HepG2 (cell line): Measurements from ENCODE around the gene DDX54. TPM values are rescaled to one million over a fixed set of nuclear protein-coding genes. Genes with fewer than 3 reads are reported as not detected.

ENCODE experiments used
- ATAC-seq: fragments of 200-7000 bp; cut with Tn5 transposase; 3 replicates; pipeline ENCODE4 v1.9.1; 2020; ENCODE audit warnings: mild to moderate bottlenecking, moderate library complexity
- BruUV-seq: library from RNA; stranded (reverse); fragments of 400-500 nt; replicated peaks from 2 replicates; lab custom pipeline; 2021; lab: Mats Ljungman, UMichigan
- CTCF ChIA-PET: fragments of 300-600 bp; formaldehyde crosslinking; extraction: SDS; loops from one replicate; lab custom pipeline; 2021; ENCODE audit warnings: low total read pairs, inconsistent platforms, low intra/inter-chr PET ratio; lab: Yijun Ruan, JAX
- POLR2A ChIA-PET: fragments of 350-600 bp; sonication (Branson Sonifier 250); formaldehyde crosslinking; loops from one replicate; lab custom pipeline; 2020; ENCODE audit warnings: antibody characterized with exemption, inconsistent platforms; lab: Yijun Ruan, JAX
- DNase-seq: peaks from one replicate; pipeline ENCODE4 v3.0.0-alpha.2; 2015; ENCODE audit warnings: low spot score
- FAIRE-seq: peaks from 3 replicates; lab custom pipeline; 2011; peaks lifted over from hg19 to GRCh38; lab: Jason Lieb, UNC
- H2AFZ ChIP-seq: one replicate; pipeline ENCODE4 v1.6.1; 2011; ENCODE audit warnings: low read length, inconsistent platforms
- H3K27ac ChIP-seq: fragments of 300-600 bp; 3 replicates; pipeline ENCODE4 v1.8.0; 2011; ENCODE audit warnings: mixed run types, mild to moderate bottlenecking, mixed read lengths, low read length, inconsistent platforms; ENCODE audit not compliant: insufficient read depth; ENCODE audit errors: extremely low read length
- H3K27me3 ChIP-seq, 2 experiments: fragments of 200-600 bp in 1 of 2; 2 replicates in 1 of 2; 3 replicates in 1 of 2; pipeline versions ENCODE4 v1.6.0 to v1.8.0; 2011; ENCODE audit warnings: low read length in 2 of 2, mild to moderate bottlenecking in 2 of 2, moderate library complexity in 2 of 2, inconsistent platforms in 1 of 2; ENCODE audit not compliant: insufficient read depth in 2 of 2, control insufficient read depth in 1 of 2
- H3K36me3 ChIP-seq, 2 experiments: fragments of 200-600 bp in 1 of 2; replicated peaks in 1 of 2; 2 replicates in 1 of 2; 3 replicates in 1 of 2; pipeline versions ENCODE4 v1.5.1 to v1.8.0; 2011; ENCODE audit warnings: low read length in 2 of 2, inconsistent platforms in 1 of 2; ENCODE audit not compliant: insufficient read depth in 2 of 2, control insufficient read depth in 1 of 2
- H3K4me1 ChIP-seq: 2 replicates; pipeline ENCODE4 v1.5.1; 2012; ENCODE audit warnings: low read length, inconsistent platforms; ENCODE audit not compliant: insufficient read depth
- H3K4me2 ChIP-seq: 2 replicates; pipeline ENCODE4 v1.6.0; 2011; ENCODE audit warnings: low read depth, low read length, inconsistent platforms
- H3K4me3 ChIP-seq, 3 experiments: fragments of 200-600 bp in 1 of 3; sonication (generic), shearing (Covaris generic) in 1 of 3; replicated peaks in 1 of 3; 2 replicates each; pipeline ENCODE4 v1.5.1; 2011 to 2016; ENCODE audit warnings: low read length in 3 of 3, inconsistent platforms in 2 of 3, low read depth in 2 of 3, mild to moderate bottlenecking in 2 of 3, control low read depth in 1 of 3, mixed read lengths in 1 of 3; ENCODE audit not compliant: insufficient read depth in 1 of 3
- H3K79me2 ChIP-seq: one replicate; pipeline ENCODE4 v1.6.1; 2011; ENCODE audit warnings: low read length, inconsistent platforms; ENCODE audit not compliant: insufficient read depth
- H3K9ac ChIP-seq: 2 replicates; pipeline ENCODE4 v1.6.0; 2011; ENCODE audit warnings: mild to moderate bottlenecking, low read depth, low read length, inconsistent platforms; ENCODE audit not compliant: insufficient read depth
- H3K9me3 ChIP-seq: 2 replicates; pipeline ENCODE4 v1.5.1; 2012; ENCODE audit warnings: mild to moderate bottlenecking, low read length
- H4K20me1 ChIP-seq: 2 replicates; pipeline ENCODE4 v1.6.0; 2011; ENCODE audit warnings: inconsistent platforms, mild to moderate bottlenecking, low read length, moderate library complexity; ENCODE audit not compliant: insufficient read depth
- AGO2 ChIP-seq: fragments of 200-400 bp; formaldehyde crosslinking; optimal IDR thresholded peaks from 2 replicates; pipeline ENCODE3; 2017; ENCODE audit warnings: mild to moderate bottlenecking, low read depth, low read length, moderate library complexity
- BRCA1 ChIP-seq: sonication (generic); formaldehyde crosslinking; IDR thresholded peaks from 2 replicates; pipeline ENCODE4 v1.4.0; 2020; ENCODE audit warnings: missing genetic modification reagents
- GATAD1 ChIP-seq: IDR thresholded peaks from 2 replicates; pipeline ENCODE4 v1.6.1; 2016; ENCODE audit warnings: missing genetic modification reagents, missing compliant biosample characterization
- SKIL ChIP-seq: sonication (generic); formaldehyde crosslinking; IDR thresholded peaks from 2 replicates; pipeline ENCODE4 v1.8.0; 2022; ENCODE audit warnings: missing genetic modification reagents, mild to moderate bottlenecking, moderate library complexity, borderline replicate concordance
- ZNF180 ChIP-seq: sonication (generic); formaldehyde crosslinking; IDR thresholded peaks from 2 replicates; pipeline ENCODE4 v1.4.0; 2020; ENCODE audit warnings: low read depth, missing genetic modification reagents, borderline replicate concordance
- ZNF335 ChIP-seq: sonication (generic); formaldehyde crosslinking; IDR thresholded peaks from 2 replicates; pipeline ENCODE4 v1.4.0; 2020; ENCODE audit warnings: missing genetic modification reagents
- ZNF432 ChIP-seq: sonication (generic); formaldehyde crosslinking; IDR thresholded peaks from 2 replicates; pipeline ENCODE4 v1.5.0; 2020; ENCODE audit warnings: missing genetic modification reagents, mild to moderate bottlenecking, borderline replicate concordance
- ZNF773 ChIP-seq: sonication (generic); formaldehyde crosslinking; IDR thresholded peaks from 2 replicates; pipeline ENCODE4 v1.4.0; 2020; ENCODE audit warnings: missing genetic modification reagents, borderline replicate concordance
- WGBS: methylation state at CpG from one replicate; pipeline ENCODE4 v1.1.6; 2017; ENCODE audit warnings: low lambda C conversion rate; 5-methylcytosine and 5-hydroxymethylcytosine counted together
- in situ Hi-C: cut with HindIII; loops from 2 replicates; pipeline ENCODE4 v1.10.0; 2017; ENCODE audit warnings: low pct_unique_long_range_greater_than_20kb; ENCODE audit not compliant: extremely low pct_ligation_motif_present
- intact Hi-C: fragments of 100-400 bp; cut with micrococcal nuclease; formaldehyde crosslinking; loops from one replicate; pipeline ENCODE4 v1.10.0; 2022; ENCODE audit not compliant: unreplicated experiment
- polyA plus RNA-seq, 8 experiments: library from polyadenylated mRNA; depleted of rRNA in 3 of 8; stranded (reverse) in 7 of 8; unstranded in 1 of 8; fragments of >200 nt; fragmentation: Illumina TruSeq in 4 of 8; extraction: Trizol in 4 of 8; gene quantifications; 2 replicates each; pipeline versions ENCODE4 v1.2.1 to v1.2.3, GENCODE V29; 2011 to 2016; ENCODE audit warnings: low read depth in 4 of 8, missing spikeins in 1 of 8, mixed read lengths in 1 of 8; ENCODE audit not compliant: insufficient read depth in 1 of 8
- total RNA-seq, 5 experiments: library from RNA; depleted of rRNA; stranded (reverse); fragments of >200 nt; fragmentation: Illumina TruSeq; extraction: Trizol; gene quantifications; 2 replicates each; pipeline ENCODE4 v1.2.3, GENCODE V29; 2016; ENCODE audit warnings: low read depth in 1 of 5

DDX54 gene
- total and polyA plus RNA-seq, 2 of the 13 experiments (the other 11 are each of a cell fraction or from before 2014, with no cell fraction given) = 59.7 to 61.1 TPM

- ATAC-seq = no peak
- CTCF ChIA-PET = no interaction called here
- in situ Hi-C loops = no loop called here
These were observed 13.1 kb downstream of the DDX54 start for GRCh38 chr12:113172185-113172584.

More at GRCh38 chr12:113172185-113172584, 13.1 kb downstream of the DDX54 start:
- no peaks in the 10 kb centered on the region for H3K4me1 ChIP-seq
- BruUV-seq = no TSS peak
- DNase-seq = no peak
- peaks cover 4% of the 10 kb centered on the region; the same call in 1 of the 2 replicates for H4K20me1 ChIP-seq
- intact Hi-C loops = no loop called here
- FAIRE-seq = no peak
- H3K4me3 ChIP-seq = no peak overlapping the region
- H3K9ac ChIP-seq = no peak overlapping the region
- peaks cover 44 to 75% of the 10 kb centered on the region in 2 experiments for H3K36me3 ChIP-seq
- POLR2A ChIA-PET = no interaction called here
- peak; percentile 30 for TF ChIP-seq AGO2
- no peak for TF ChIP-seq ZNF335 (CRISPR knock-in tag)
- no peak for TF ChIP-seq ZNF180 (CRISPR knock-in tag)
- TF ChIP-seq BRCA1 (CRISPR knock-in tag) = no peak
- no peak for TF ChIP-seq ZNF773 (CRISPR knock-in tag)
- TF ChIP-seq ZNF432 (CRISPR knock-in tag) = no peak
- no peak for TF ChIP-seq SKIL (CRISPR knock-in tag)
- no peak for TF ChIP-seq GATAD1
- TF ChIP-seq, all 625 proteins: peak for 1
- Histone ChIP-seq H3K4me2 (no peak overlapping the region), H3K27ac (no peak overlapping the region), H3K9me3 (no peaks in the 10 kb centered on the region), H3K27me3 (no peaks in the 10 kb centered on the region), H2AFZ (no peak overlapping the region), H3K79me2 (no peaks in the 10 kb centered on the region)
- WGBS = 98% methylated on average over 20 of the region's 20 CpGs
